CD4-positive, alpha-beta memory T cell (primary cell): Measurements from ENCODE around the gene CIB4. TPM values are rescaled to one million over a fixed set of nuclear protein-coding genes. Genes with fewer than 3 reads are reported as not detected.
A peak's percentile ranks its signal among the peaks of the same experiment; 100 is the strongest.

Source experiments
- CTCF ChIA-PET: fragments of 350-600 bp; sonication (Branson Sonifier 250); formaldehyde crosslinking; loops from one replicate; lab custom pipeline; 2021; ENCODE audit warnings: inconsistent platforms; ENCODE audit not compliant: partially characterized antibody; lab: Charles Lee
- POLR2A ChIA-PET: fragments of 350-600 bp; sonication (Branson Sonifier 250); formaldehyde crosslinking; loops from one replicate; lab custom pipeline; 2021; ENCODE audit not compliant: partially characterized antibody; lab: Charles Lee
- DNase-seq, 5 donors: peaks; one replicate each; pipeline versions ENCODE4 v3.0.0 to v3.0.0-alpha.2; 2020 to 2022; ENCODE audit warnings: mixed read lengths in 1 of 5
- H3K27ac ChIP-seq: one replicate; pipeline ENCODE4 v1.7.0; 2013; ENCODE audit warnings: low read depth, low read length
- H3K27me3 ChIP-seq: 2 replicates; pipeline ENCODE4 v1.7.0; 2013; ENCODE audit warnings: mild to moderate bottlenecking, low read length, moderate library complexity; ENCODE audit not compliant: insufficient read depth
- H3K36me3 ChIP-seq: 2 replicates; pipeline ENCODE4 v1.7.0; 2013; ENCODE audit warnings: mild to moderate bottlenecking, low read length, moderate library complexity; ENCODE audit not compliant: insufficient read depth
- H3K4me1 ChIP-seq: 2 replicates; pipeline ENCODE4 v1.7.0; 2013; ENCODE audit warnings: mild to moderate bottlenecking, low read length, moderate library complexity; ENCODE audit not compliant: insufficient read depth
- H3K4me3 ChIP-seq, 2 donors: one replicate each; pipeline ENCODE4 v1.7.0; 2013; ENCODE audit warnings: low read length in 2 of 2, mild to moderate bottlenecking in 1 of 2
- H3K9me3 ChIP-seq, 2 donors: one replicate each; pipeline ENCODE4 v1.7.0; 2013; ENCODE audit warnings: low read length in 2 of 2, control low read depth in 1 of 2; ENCODE audit not compliant: control insufficient read depth in 1 of 2
- H3K27ac Mint-ChIP-seq, 7 donors: one replicate each; pipeline ENCODE4 v1.8.0; 2020 to 2021; ENCODE audit warnings: mixed read lengths in 7 of 7, mild to moderate bottlenecking in 6 of 7, inconsistent platforms in 3 of 7, moderate library complexity in 3 of 7
- H3K27me3 Mint-ChIP-seq, 2 donors: one replicate each; pipeline ENCODE4 v1.8.0; 2020 to 2021; ENCODE audit warnings: mixed read lengths in 2 of 2
- H3K36me3 Mint-ChIP-seq, 2 donors: one replicate each; pipeline ENCODE4 v1.8.0; 2020 to 2021; ENCODE audit warnings: mixed read lengths in 2 of 2, inconsistent platforms in 1 of 2, mild to moderate bottlenecking in 1 of 2
- H3K4me1 Mint-ChIP-seq, 4 donors: one replicate each; pipeline ENCODE4 v1.8.0; 2020 to 2021; ENCODE audit warnings: mixed read lengths in 4 of 4, mild to moderate bottlenecking in 1 of 4
- H3K4me3 Mint-ChIP-seq, 8 donors: one replicate each; pipeline ENCODE4 v1.8.0; 2020 to 2021; ENCODE audit warnings: mixed read lengths in 8 of 8, mild to moderate bottlenecking in 7 of 8, moderate library complexity in 6 of 8, inconsistent platforms in 3 of 8
- H3K9me3 Mint-ChIP-seq, 8 donors: one replicate each; pipeline ENCODE4 v1.8.0; 2020 to 2021; ENCODE audit warnings: mixed read lengths in 8 of 8, mild to moderate bottlenecking in 5 of 8, inconsistent platforms in 3 of 8, moderate library complexity in 1 of 8
- intact Hi-C: fragments of 100-400 bp; cut with micrococcal nuclease; formaldehyde crosslinking; loops from one replicate; pipeline ENCODE4 v1.15.1; 2023
- polyA plus RNA-seq, 2 donors: library from polyadenylated mRNA; unstranded; fragments of 300-500 nt; fragmentation: Illumina TruSeq; gene quantifications; one replicate each; pipeline ENCODE4 v1.2.3, GENCODE V29; 2021
- total RNA-seq, 2 experiments: library from RNA; stranded (reverse); gene quantifications; one replicate each; pipeline ENCODE4 v1.2.3, GENCODE V29; 2021

Gene CIB4
- total and polyA plus RNA-seq, 4 experiments from 2014 or later, result not detected

- peaks cover 0 to 6% (median 0%) of the 10 kb centered on the region in 4 donors for H3K4me1 Mint-ChIP-seq
- ChIA-PET CTCF (interaction anchor here (2.8 to 2.9 kb wide), 2 partner anchors 14 to 15 kb away, joined by 15 to 25 read pairs; no protein-coding TSS in a partner anchor), POLR2A (no interaction called here)
- H3K9me3 Mint-ChIP-seq, result peaks cover 0 to 5% (median 0%) of the 10 kb centered on the region in 8 donors
- peaks cover 31 to 40% of the 10 kb centered on the region in 2 donors for H3K27me3 Mint-ChIP-seq
- H3K27ac Mint-ChIP-seq, result no peak overlapping the region
- intact Hi-C loops, result no loop called here
- no peaks in the 10 kb centered on the region for H3K36me3 Mint-ChIP-seq
- Histone ChIP-seq H3K27ac (no peak overlapping the region), H3K4me1 (no peaks in the 10 kb centered on the region), H3K27me3 (peaks cover 4% of the 10 kb centered on the region), H3K9me3 (no peaks in the 10 kb centered on the region), H3K36me3 (no peaks in the 10 kb centered on the region), H3K4me3 (no peak overlapping the region)
- H3K4me3 Mint-ChIP-seq, result no peak overlapping the region
- DNase-seq, result no peak
Measured at GRCh38 chr2:26591619-26592505, 49.3 kb downstream of the CIB4 start.

GRCh38 chr2:26590980-26591618, 50.1 kb downstream of the CIB4 start:
- H3K4me3 ChIP-seq, result no peak overlapping the region
- intact Hi-C loops, result no loop called here
- Mint-ChIP-seq H3K4me3 (no peak overlapping the region), H3K4me1 (peaks cover 0 to 5% (median 0%) of the 10 kb centered on the region in 4 donors), H3K36me3 (no peaks in the 10 kb centered on the region), H3K27ac (no peak overlapping the region), H3K27me3 (peaks cover 33 to 40% of the 10 kb centered on the region in 2 donors), H3K9me3 (peaks cover 0 to 5% (median 0%) of the 10 kb centered on the region in 8 donors)
- POLR2A ChIA-PET, result no interaction called here
- no peaks in the 10 kb centered on the region for H3K4me1 ChIP-seq
- H3K27ac ChIP-seq, result no peak overlapping the region
- no peaks in the 10 kb centered on the region for H3K9me3 ChIP-seq
- H3K36me3 ChIP-seq, result no peaks in the 10 kb centered on the region
- CTCF ChIA-PET, result interaction anchor here (2.8 kb wide), 1 partner anchor 14 kb away, joined by 15 read pairs; no protein-coding TSS in a partner anchor
- peaks cover 4% of the 10 kb centered on the region for H3K27me3 ChIP-seq
- no peak for DNase-seq

GRCh38 chr2:26590508-26590907, 50.7 kb downstream of the CIB4 start:
- no peak overlapping the region for H3K4me3 Mint-ChIP-seq
- ChIA-PET POLR2A (no interaction called here), CTCF (interaction anchor here (0.7 to 2.8 kb wide), 3 partner anchors 11 to 1051 kb away, joined by 3 to 15 read pairs (median 5); no protein-coding TSS in a partner anchor)
- Histone ChIP-seq H3K27me3 (peaks cover 4% of the 10 kb centered on the region), H3K4me3 (no peak overlapping the region), H3K4me1 (no peaks in the 10 kb centered on the region), H3K27ac (no peak overlapping the region), H3K36me3 (no peaks in the 10 kb centered on the region), H3K9me3 (no peaks in the 10 kb centered on the region)
- intact Hi-C loops, result no loop called here
- H3K27me3 Mint-ChIP-seq, result peaks cover 34 to 40% of the 10 kb centered on the region in 2 donors
- H3K4me1 Mint-ChIP-seq, result no peaks in the 10 kb centered on the region
- no peak for DNase-seq
- H3K27ac Mint-ChIP-seq, result peak overlapping the region in 1 of 7 donors; percentile 4
- H3K36me3 Mint-ChIP-seq, result no peaks in the 10 kb centered on the region
- H3K9me3 Mint-ChIP-seq, result peaks cover 0 to 5% (median 0%) of the 10 kb centered on the region in 8 donors

- Mint-ChIP-seq H3K27ac (no peak overlapping the region), H3K4me1 (no peaks in the 10 kb centered on the region), H3K9me3 (peaks cover 0 to 5% (median 0%) of the 10 kb centered on the region in 8 donors), H3K36me3 (no peaks in the 10 kb centered on the region), H3K27me3 (peaks cover 27 to 33% of the 10 kb centered on the region in 2 donors), H3K4me3 (no peak overlapping the region)
- Histone ChIP-seq H3K27ac (no peak overlapping the region), H3K9me3 (no peaks in the 10 kb centered on the region), H3K27me3 (peaks cover 4% of the 10 kb centered on the region), H3K4me1 (no peaks in the 10 kb centered on the region), H3K4me3 (no peak overlapping the region), H3K36me3 (no peaks in the 10 kb centered on the region)
- ChIA-PET POLR2A (interaction anchor here (0.6 kb wide), 1 partner anchor 104 kb away, joined by 3 read pairs; the partner anchor contains the start of gene KCNK3), CTCF (interaction anchor here (3.8 kb wide), 1 partner anchor 11 kb away, joined by 26 read pairs; no protein-coding TSS in a partner anchor)
- intact Hi-C loops, result no loop called here
- DNase-seq, result no peak
Measured at GRCh38 chr2:26588576-26588975, 52.6 kb downstream of the CIB4 start.

GRCh38 chr2:26587994-26588393, 53.2 kb downstream of the CIB4 start:
- no peak overlapping the region for H3K27ac ChIP-seq
- intact Hi-C loops, result no loop called here
- ChIA-PET POLR2A (no interaction called here), CTCF (interaction anchor here (1.1 to 3.8 kb wide), 3 partner anchors 9 to 69 kb away, joined by 3 to 26 read pairs (median 5); no protein-coding TSS in a partner anchor)
- no peaks in the 10 kb centered on the region for H3K9me3 ChIP-seq
- no peak for DNase-seq
- Mint-ChIP-seq H3K36me3 (no peaks in the 10 kb centered on the region), H3K4me3 (no peak overlapping the region), H3K9me3 (peaks cover 0 to 5% (median 0%) of the 10 kb centered on the region in 8 donors), H3K4me1 (no peaks in the 10 kb centered on the region), H3K27me3 (peaks cover 27% of the 10 kb centered on the region in 2 donors), H3K27ac (no peak overlapping the region)
- no peak overlapping the region for H3K4me3 ChIP-seq
- no peaks in the 10 kb centered on the region for H3K36me3 ChIP-seq
- H3K4me1 ChIP-seq, result no peaks in the 10 kb centered on the region
- peaks cover 4% of the 10 kb centered on the region for H3K27me3 ChIP-seq

GRCh38 chr2:26585966-26586365, 55.2 kb downstream of the CIB4 start:
- CTCF ChIA-PET, result interaction anchor here (3.8 kb wide), 1 partner anchor 8 kb away, joined by 26 read pairs; no protein-coding TSS in a partner anchor
- H3K36me3 Mint-ChIP-seq, result no peaks in the 10 kb centered on the region
- Histone ChIP-seq H3K27me3 (no peaks in the 10 kb centered on the region), H3K27ac (no peak overlapping the region), H3K36me3 (no peaks in the 10 kb centered on the region), H3K4me1 (no peaks in the 10 kb centered on the region), H3K9me3 (no peaks in the 10 kb centered on the region), H3K4me3 (no peak overlapping the region)
- no peak overlapping the region for H3K4me3 Mint-ChIP-seq
- peaks cover 26 to 30% of the 10 kb centered on the region in 2 donors for H3K27me3 Mint-ChIP-seq
- intact Hi-C loops, result no loop called here
- H3K4me1 Mint-ChIP-seq, result no peaks in the 10 kb centered on the region
- no peaks in the 10 kb centered on the region for H3K9me3 Mint-ChIP-seq
- no peak for DNase-seq
- POLR2A ChIA-PET, result no interaction called here
- H3K27ac Mint-ChIP-seq, result no peak overlapping the region

GRCh38 chr2:26585100-26585499, 56.1 kb downstream of the CIB4 start:
- Mint-ChIP-seq H3K4me3 (no peak overlapping the region), H3K9me3 (no peaks in the 10 kb centered on the region), H3K27me3 (peaks cover 23 to 28% of the 10 kb centered on the region in 2 donors), H3K36me3 (no peaks in the 10 kb centered on the region), H3K4me1 (no peaks in the 10 kb centered on the region), H3K27ac (peak overlapping the region in 1 of 7 donors; percentile 19)
- POLR2A ChIA-PET, result no interaction called here
- Histone ChIP-seq H3K27me3 (no peaks in the 10 kb centered on the region), H3K27ac (no peak overlapping the region), H3K9me3 (no peaks in the 10 kb centered on the region), H3K36me3 (no peaks in the 10 kb centered on the region), H3K4me1 (no peaks in the 10 kb centered on the region), H3K4me3 (no peak overlapping the region)
- CTCF ChIA-PET, result interaction anchor here (3.8 kb wide), 1 partner anchor 7 kb away, joined by 26 read pairs; no protein-coding TSS in a partner anchor
- intact Hi-C loops, result no loop called here
- DNase-seq, result no peak
